ENCODE data around the gene CADM1. TPM values are rescaled to one million over a fixed set of nuclear protein-coding genes. Genes with fewer than 3 reads are reported as not detected.

The CADM1 gene
- total RNA-seq, 2 experiments from 2014 or later = 0.47 to 0.63 TPM

DNA sequence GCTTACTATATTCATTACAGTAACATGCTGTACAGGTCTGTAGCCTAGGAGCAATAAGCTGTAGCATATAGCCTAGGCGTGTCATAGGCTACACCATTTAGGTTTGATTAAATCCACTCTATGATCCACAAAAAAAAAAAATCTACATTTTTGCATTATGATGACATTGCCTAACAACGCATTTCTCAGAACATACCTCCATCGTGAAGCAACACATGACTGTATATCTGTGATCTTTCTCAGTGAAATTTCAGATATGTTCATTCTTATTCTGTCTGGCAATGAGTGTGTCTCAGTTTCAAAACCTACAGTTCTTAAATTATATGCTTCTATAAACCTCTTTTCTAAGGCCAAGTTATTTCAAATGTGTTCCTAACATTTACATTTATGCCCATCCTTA is 140.3 kb downstream of the CADM1 start:
- ChIA-PET POLR2A (no interaction called here), CTCF (no interaction called here)
- ATAC-seq (no peak), DNase-seq (no peak)
- Mint-ChIP-seq H3K9me3 (no peaks in the 10 kb centered on the region), H3K27me3 (peaks cover 2% of the 10 kb centered on the region), H3K36me3 (ENCODE audit: low read depth) (no peaks in the 10 kb centered on the region), H3K4me3 (no peak overlapping the region), H3K4me1 (ENCODE audit: low read depth) (no peaks in the 10 kb centered on the region), H3K27ac (no peak overlapping the region)
- TF ChIP-seq, protein P1, sequence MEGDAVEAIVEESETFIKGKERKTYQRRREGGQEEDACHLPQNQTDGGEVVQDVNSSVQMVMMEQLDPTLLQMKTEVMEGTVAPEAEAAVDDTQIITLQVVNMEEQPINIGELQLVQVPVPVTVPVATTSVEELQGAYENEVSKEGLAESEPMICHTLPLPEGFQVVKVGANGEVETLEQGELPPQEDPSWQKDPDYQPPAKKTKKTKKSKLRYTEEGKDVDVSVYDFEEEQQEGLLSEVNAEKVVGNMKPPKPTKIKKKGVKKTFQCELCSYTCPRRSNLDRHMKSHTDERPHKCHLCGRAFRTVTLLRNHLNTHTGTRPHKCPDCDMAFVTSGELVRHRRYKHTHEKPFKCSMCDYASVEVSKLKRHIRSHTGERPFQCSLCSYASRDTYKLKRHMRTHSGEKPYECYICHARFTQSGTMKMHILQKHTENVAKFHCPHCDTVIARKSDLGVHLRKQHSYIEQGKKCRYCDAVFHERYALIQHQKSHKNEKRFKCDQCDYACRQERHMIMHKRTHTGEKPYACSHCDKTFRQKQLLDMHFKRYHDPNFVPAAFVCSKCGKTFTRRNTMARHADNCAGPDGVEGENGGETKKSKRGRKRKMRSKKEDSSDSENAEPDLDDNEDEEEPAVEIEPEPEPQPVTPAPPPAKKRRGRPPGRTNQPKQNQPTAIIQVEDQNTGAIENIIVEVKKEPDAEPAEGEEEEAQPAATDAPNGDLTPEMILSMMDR (IDR thresholded peaks at IDR 0.05) = no peak
- intact Hi-C loops (cut with micrococcal nuclease) = no loop called here

DNA sequence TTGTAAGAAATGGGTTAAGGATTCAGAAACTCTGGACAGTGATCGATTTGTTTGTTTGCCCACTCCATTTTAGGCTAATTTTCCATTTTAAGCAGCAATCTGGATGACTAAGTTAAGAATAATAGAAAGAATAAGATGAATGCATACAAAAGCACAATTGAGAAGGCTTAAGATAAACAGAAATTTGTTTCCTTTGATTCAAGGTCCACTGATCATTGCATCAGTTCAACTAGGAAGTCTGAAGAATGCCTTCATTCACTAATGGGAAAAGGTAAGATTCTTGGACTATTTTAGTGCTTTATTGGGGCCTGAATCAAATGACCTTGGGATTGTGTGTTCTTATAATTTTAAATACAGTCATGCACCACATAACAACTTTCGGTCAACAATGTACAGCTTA is 140.8 kb downstream of the CADM1 start:
- no peak for ATAC-seq
- Mint-ChIP-seq H3K27ac (no peak overlapping the region), H3K4me1 (ENCODE audit: low read depth) (no peaks in the 10 kb centered on the region), H3K4me3 (no peak overlapping the region), H3K27me3 (peaks cover 2% of the 10 kb centered on the region), H3K36me3 (ENCODE audit: low read depth) (no peaks in the 10 kb centered on the region), H3K9me3 (no peaks in the 10 kb centered on the region)
- intact Hi-C loops (cut with micrococcal nuclease) = no loop called here
- no peak for DNase-seq
- ChIA-PET POLR2A (no interaction called here), CTCF (no interaction called here)
- TF ChIP-seq, protein P1 (IDR thresholded peaks at IDR 0.05) = no peak

DNA sequence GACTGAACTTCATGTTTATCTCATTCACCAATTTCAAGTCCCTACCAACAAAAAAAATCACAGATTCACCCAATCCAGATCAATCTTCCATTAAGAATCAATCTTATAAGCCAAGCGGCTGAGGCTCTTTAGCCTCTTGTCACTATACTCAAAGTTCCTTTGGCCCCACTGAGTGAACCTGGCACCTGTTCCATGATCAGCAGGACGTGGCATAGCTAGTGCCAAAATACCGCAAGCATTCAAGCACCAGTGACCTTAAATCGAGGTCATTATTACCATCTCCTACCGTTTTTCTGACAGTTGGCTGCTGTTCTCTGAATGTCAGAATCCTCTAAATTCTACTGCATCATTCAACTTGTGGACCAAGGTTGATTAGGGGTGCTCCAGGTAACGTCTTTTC is 141.2 kb downstream of the CADM1 start:
- Mint-ChIP-seq H3K9me3 (no peaks in the 10 kb centered on the region), H3K36me3 (ENCODE audit: low read depth) (no peaks in the 10 kb centered on the region), H3K27me3 (peaks cover 2% of the 10 kb centered on the region), H3K27ac (no peak overlapping the region), H3K4me3 (no peak overlapping the region), H3K4me1 (ENCODE audit: low read depth) (no peaks in the 10 kb centered on the region)
- ATAC-seq (no peak), DNase-seq (no peak)
- TF ChIP-seq, protein P1 (IDR thresholded peaks at IDR 0.05) = no peak
- intact Hi-C loops (cut with micrococcal nuclease) = no loop called here
- ChIA-PET POLR2A (no interaction called here), CTCF (no interaction called here)

DNA sequence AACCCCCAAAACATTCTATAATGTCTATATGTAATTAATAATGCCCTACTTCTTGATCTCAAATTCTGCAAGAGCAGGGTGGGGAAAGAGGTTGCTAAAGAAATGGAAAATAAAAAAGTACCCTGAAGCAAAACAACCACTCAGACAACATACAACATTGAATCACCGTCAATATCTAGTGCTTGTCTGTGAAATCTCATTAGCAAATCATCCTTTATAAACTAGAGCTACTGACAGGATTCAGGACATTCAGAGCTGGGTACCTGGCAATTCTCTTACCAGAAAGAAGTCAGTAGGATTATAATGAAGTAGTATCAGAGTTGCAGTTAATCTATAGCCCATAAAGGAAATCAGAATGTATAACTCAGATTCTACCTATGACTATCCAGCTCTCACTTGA is 143.2 kb downstream of the CADM1 start:
- TF ChIP-seq, protein P1 (IDR thresholded peaks at IDR 0.05) = no peak
- ATAC-seq = no peak
- Mint-ChIP-seq H3K36me3 (ENCODE audit: low read depth) (no peaks in the 10 kb centered on the region), H3K27me3 (peaks cover 2% of the 10 kb centered on the region), H3K27ac (no peak overlapping the region), H3K4me3 (no peak overlapping the region), H3K4me1 (ENCODE audit: low read depth) (no peaks in the 10 kb centered on the region), H3K9me3 (no peaks in the 10 kb centered on the region)
- DNase-seq = no peak
- ChIA-PET CTCF (no interaction called here), POLR2A (no interaction called here)
- intact Hi-C loops (cut with micrococcal nuclease) = no loop called here

DNA sequence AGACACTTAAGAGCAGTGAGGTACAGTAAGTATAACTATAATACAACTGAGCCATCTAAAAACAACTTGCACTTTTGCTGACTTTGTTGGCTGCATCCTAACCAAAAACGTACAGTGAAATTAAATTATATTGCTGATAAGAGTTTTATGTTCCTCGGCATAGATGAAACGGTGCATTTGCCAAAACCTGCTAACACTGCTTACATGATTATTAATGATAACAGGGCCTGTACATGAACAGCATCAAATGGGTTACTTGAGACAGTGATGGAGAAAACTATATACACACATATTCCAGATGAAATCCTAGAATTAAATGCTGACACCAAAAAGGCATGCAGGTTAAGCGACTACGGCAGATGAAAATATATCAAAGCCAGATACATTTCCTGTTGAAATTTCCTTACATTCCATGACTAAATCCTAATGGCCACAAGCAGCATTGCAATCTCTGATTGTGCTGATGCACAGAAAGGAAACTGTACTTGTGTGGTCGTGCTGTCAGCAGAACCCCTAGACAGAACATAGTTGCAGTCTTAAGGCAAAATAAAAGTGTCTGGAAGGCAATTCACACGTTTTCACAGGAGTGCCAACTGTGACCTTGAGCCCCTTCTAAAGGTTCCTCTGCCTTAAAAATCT is 143.9 kb downstream of the CADM1 start:
- ATAC-seq = no peak
- no peak overlapping the region for H3K27ac Mint-ChIP-seq

More for the DNA sequence above, 143.9 kb downstream of the CADM1 start:
- TF ChIP-seq, protein P1 (IDR thresholded peaks at IDR 0.05) = no peak
- Mint-ChIP-seq H3K9me3 (no peaks in the 10 kb centered on the region), H3K27me3 (peaks cover 2% of the 10 kb centered on the region), H3K36me3 (ENCODE audit: low read depth) (no peaks in the 10 kb centered on the region), H3K4me3 (no peak overlapping the region), H3K4me1 (ENCODE audit: low read depth) (no peaks in the 10 kb centered on the region)
- no peak for DNase-seq
- CTCF ChIA-PET = no interaction called here
- POLR2A ChIA-PET = no interaction called here
- intact Hi-C loops (cut with micrococcal nuclease) = no loop called here
